ENCODE data around the gene YJU2. TPM values are rescaled to one million over a fixed set of nuclear protein-coding genes. Genes with fewer than 3 reads are reported as not detected.

YJU2 gene
- total and polyA plus RNA-seq, 2 experiments from 2014 or later: 28.8 to 33.4 TPM

DNA sequence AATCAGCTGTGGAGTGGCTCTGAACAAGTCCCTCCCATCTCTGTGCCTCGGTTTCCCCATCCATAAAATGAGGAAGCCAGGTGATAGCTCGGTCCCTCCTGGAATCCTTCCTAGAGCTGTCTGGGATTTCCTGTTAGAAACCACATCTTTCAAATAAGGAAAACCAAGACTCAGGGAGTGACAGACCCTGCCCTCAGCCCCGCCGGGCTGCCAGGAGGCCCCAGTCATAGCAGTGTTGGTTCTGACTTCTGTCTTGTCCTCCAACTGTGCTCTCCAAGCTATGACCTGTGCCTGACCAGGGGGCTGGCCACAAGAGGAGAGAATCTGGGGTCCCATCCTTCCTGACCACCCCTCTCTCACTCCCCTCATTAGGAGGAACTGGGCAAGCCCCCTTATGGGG is 31.1 kb downstream of the YJU2 start:
- Histone ChIP-seq H4K20me1 (replicated peaks; ENCODE audit: insufficient read depth) (no peaks in the 10 kb centered on the region), H3K79me2 (replicated peaks; ENCODE audit: insufficient read depth) (no peaks in the 10 kb centered on the region), H3K36me3 (ENCODE audit: insufficient read depth) (no peaks in the 10 kb centered on the region), H3K4me1 (ENCODE audit: insufficient read depth) (peaks cover 4% of the 10 kb centered on the region; the same call in 1 of the 2 replicates), H3K9me2 (ENCODE audit: insufficient read depth) (no peaks in the 10 kb centered on the region), H3K4me3 (peak overlapping the region; percentile 85; the same call in 1 of the 2 replicates), H3F3A (replicated peaks; ENCODE audit: low read depth) (peaks cover 5% of the 10 kb centered on the region; the same call in 1 of the 2 replicates), H3K27ac (ENCODE audit: low read depth) (no peak overlapping the region), H3K27me3 (ENCODE audit: insufficient read depth) (peaks cover 44% of the 10 kb centered on the region), H2AFZ (no peak overlapping the region), H3K4me2 (peak overlapping the region; percentile 95; the same call in 1 of the 2 replicates)
- peak overlapping the region; percentile 80 for H3K4me3 Mint-ChIP-seq
- H3K27me3 Mint-ChIP-seq (ENCODE audit: insufficient read depth, low read depth, poor library complexity): peaks cover 38% of the 10 kb centered on the region
- ATAC-seq: no peak
- H3K27ac Mint-ChIP-seq: no peak overlapping the region
- DNase-seq (ENCODE audit: low spot score): no peak
- H3K9me3 Mint-ChIP-seq: no peaks in the 10 kb centered on the region
- TF ChIP-seq ZNF114 (CRISPR knock-in tag; IDR thresholded peaks at IDR 0.05) (no peak), ZNF331 (CRISPR knock-in tag; IDR thresholded peaks at IDR 0.05; ENCODE audit: low read depth) (no peak), CREB1 (CRISPR knock-in tag; IDR thresholded peaks at IDR 0.05; ENCODE audit: low read depth) (no peak), EZH2phosphoT487 (IDR thresholded peaks at IDR 0.05; ENCODE audit: unreplicated experiment) (no peak), JUNB (IDR thresholded peaks at IDR 0.05; ENCODE audit: unreplicated experiment) (no peak), EZH2 (IDR thresholded peaks at IDR 0.05; ENCODE audit: low read depth, unreplicated experiment) (no peak)
- H3K4me1 Mint-ChIP-seq: peaks cover 4% of the 10 kb centered on the region; the same call in 2 of the 3 replicates
- H3K36me3 Mint-ChIP-seq (ENCODE audit: low read depth): no peaks in the 10 kb centered on the region

DNA sequence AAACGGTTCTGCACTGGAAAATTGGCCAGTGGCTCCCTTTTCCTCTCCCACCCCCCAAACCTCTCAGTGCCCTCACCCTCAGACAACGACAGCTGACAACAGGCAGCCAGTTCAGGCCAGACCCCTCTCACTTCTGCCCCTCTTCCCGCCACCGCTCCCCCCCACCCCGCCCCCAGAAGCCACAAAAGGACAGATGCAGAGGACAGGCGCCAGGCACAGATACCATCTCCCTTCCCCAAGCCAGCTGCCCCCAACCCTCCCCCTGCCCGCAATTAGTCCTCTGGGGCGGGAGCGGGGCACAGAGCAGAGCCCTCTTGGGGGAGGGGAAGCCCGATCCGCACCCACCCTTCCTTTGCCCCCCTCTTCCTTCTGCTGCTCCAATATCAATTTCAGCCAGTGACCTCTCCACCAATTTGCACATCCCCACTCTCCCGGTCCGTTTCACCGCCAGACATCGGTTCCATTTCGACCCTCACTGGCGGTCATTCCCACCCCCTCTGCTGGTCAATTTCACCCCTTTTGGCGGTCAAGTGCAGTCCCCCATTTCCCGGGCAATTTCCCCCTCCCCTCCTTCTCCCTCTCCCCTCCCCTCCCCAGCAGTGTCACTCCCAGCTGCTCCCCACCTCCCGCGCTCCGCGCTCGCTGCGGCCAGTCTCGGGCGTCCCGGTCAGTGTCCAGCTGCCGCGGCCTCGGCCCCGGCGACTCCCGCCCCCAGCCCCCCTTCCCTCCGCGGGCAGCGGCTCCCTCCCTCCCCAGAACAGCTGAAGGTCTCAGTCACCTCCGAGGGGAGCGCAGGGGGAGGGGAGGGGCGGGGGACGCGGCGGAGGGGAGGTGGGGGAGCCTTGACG is 31.8 kb downstream of the YJU2 start, which contains the start of gene SHD:
Gene SHD, plus strand, starts transcription at position 848 of the 848 bp plus-strand sequence. CDS start 798 bp downstream, outside the sequence.
- Histone ChIP-seq H3F3A (replicated peaks; ENCODE audit: low read depth) (peaks cover 5% of the 10 kb centered on the region; the same call in 1 of the 2 replicates), H4K20me1 (replicated peaks; ENCODE audit: insufficient read depth) (no peaks in the 10 kb centered on the region), H3K4me1 (ENCODE audit: insufficient read depth) (peaks cover 4% of the 10 kb centered on the region; the same call in 1 of the 2 replicates), H2AFZ (peak within 1 kb of the TSS; percentile 92), H3K36me3 (ENCODE audit: insufficient read depth) (no peaks in the 10 kb centered on the region), H3K9me2 (ENCODE audit: insufficient read depth) (no peaks in the 10 kb centered on the region), H3K79me2 (replicated peaks; ENCODE audit: insufficient read depth) (no peaks in the 10 kb centered on the region), H3K4me3 (peak within 1 kb of the TSS; percentile 85), H3K27me3 (ENCODE audit: insufficient read depth) (peaks cover 44% of the 10 kb centered on the region), H3K27ac (ENCODE audit: low read depth) (no peak within 1 kb of the TSS), H3K4me2 (peak within 1 kb of the TSS; percentile 95)
- DNase-seq (ENCODE audit: low spot score) (peak; percentile 72), ATAC-seq (peak; percentile 36)
- peak within 1 kb of the TSS; percentile 85 for H3K4me3 Mint-ChIP-seq
- H3K27ac Mint-ChIP-seq: no peak within 1 kb of the TSS
- peaks cover 38% of the 10 kb centered on the region for H3K27me3 Mint-ChIP-seq (ENCODE audit: insufficient read depth, low read depth, poor library complexity)
- no peaks in the 10 kb centered on the region for H3K9me3 Mint-ChIP-seq
- H3K4me1 Mint-ChIP-seq: peaks cover 4% of the 10 kb centered on the region; the same call in 2 of the 3 replicates
- no peaks in the 10 kb centered on the region for H3K36me3 Mint-ChIP-seq (ENCODE audit: low read depth)
- TF ChIP-seq POLR2AphosphoS5 (IDR thresholded peaks at IDR 0.05; ENCODE audit: low read depth) (no peak), CREB1 (CRISPR knock-in tag; IDR thresholded peaks at IDR 0.05; ENCODE audit: low read depth) (no peak), JUNB (IDR thresholded peaks at IDR 0.05; ENCODE audit: unreplicated experiment) (no peak), EZH2phosphoT487 (IDR thresholded peaks at IDR 0.05; ENCODE audit: unreplicated experiment) (no peak), STAT1 (IDR thresholded peaks at IDR 0.05; ENCODE audit: unreplicated experiment) (no peak), EZH2 (IDR thresholded peaks at IDR 0.05; ENCODE audit: low read depth, unreplicated experiment) (no peak)
- TF ChIP-seq, protein P1, sequence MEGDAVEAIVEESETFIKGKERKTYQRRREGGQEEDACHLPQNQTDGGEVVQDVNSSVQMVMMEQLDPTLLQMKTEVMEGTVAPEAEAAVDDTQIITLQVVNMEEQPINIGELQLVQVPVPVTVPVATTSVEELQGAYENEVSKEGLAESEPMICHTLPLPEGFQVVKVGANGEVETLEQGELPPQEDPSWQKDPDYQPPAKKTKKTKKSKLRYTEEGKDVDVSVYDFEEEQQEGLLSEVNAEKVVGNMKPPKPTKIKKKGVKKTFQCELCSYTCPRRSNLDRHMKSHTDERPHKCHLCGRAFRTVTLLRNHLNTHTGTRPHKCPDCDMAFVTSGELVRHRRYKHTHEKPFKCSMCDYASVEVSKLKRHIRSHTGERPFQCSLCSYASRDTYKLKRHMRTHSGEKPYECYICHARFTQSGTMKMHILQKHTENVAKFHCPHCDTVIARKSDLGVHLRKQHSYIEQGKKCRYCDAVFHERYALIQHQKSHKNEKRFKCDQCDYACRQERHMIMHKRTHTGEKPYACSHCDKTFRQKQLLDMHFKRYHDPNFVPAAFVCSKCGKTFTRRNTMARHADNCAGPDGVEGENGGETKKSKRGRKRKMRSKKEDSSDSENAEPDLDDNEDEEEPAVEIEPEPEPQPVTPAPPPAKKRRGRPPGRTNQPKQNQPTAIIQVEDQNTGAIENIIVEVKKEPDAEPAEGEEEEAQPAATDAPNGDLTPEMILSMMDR (conservative IDR thresholded peaks at IDR 0.05; ENCODE audit: low read depth in 2 of 2): no peak; a peak in 1 of 4 replicates
- TF ChIP-seq, protein P2, sequence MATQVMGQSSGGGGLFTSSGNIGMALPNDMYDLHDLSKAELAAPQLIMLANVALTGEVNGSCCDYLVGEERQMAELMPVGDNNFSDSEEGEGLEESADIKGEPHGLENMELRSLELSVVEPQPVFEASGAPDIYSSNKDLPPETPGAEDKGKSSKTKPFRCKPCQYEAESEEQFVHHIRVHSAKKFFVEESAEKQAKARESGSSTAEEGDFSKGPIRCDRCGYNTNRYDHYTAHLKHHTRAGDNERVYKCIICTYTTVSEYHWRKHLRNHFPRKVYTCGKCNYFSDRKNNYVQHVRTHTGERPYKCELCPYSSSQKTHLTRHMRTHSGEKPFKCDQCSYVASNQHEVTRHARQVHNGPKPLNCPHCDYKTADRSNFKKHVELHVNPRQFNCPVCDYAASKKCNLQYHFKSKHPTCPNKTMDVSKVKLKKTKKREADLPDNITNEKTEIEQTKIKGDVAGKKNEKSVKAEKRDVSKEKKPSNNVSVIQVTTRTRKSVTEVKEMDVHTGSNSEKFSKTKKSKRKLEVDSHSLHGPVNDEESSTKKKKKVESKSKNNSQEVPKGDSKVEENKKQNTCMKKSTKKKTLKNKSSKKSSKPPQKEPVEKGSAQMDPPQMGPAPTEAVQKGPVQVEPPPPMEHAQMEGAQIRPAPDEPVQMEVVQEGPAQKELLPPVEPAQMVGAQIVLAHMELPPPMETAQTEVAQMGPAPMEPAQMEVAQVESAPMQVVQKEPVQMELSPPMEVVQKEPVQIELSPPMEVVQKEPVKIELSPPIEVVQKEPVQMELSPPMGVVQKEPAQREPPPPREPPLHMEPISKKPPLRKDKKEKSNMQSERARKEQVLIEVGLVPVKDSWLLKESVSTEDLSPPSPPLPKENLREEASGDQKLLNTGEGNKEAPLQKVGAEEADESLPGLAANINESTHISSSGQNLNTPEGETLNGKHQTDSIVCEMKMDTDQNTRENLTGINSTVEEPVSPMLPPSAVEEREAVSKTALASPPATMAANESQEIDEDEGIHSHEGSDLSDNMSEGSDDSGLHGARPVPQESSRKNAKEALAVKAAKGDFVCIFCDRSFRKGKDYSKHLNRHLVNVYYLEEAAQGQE (IDR thresholded peaks at IDR 0.05; ENCODE audit: unreplicated experiment): no peak
